HAP-1 (cell line): Measurements from ENCODE around the gene MCCC1.

Experiments used
- DNase-seq, 2 experiments: peaks; one replicate each; pipeline ENCODE4 v3.0.0-alpha.2; 2016 to 2020; ENCODE audit warnings: low spot score in 2 of 2
- H3K27me3 ChIP-seq: fragments of 250-450 bp; sonication (Bioruptor Pico); 2 replicates; pipeline ENCODE4 v1.5.1; 2020; ENCODE audit warnings: low read depth, mild to moderate bottlenecking, moderate library complexity
- H3K36me3 ChIP-seq: fragments of 250-450 bp; sonication (Bioruptor Pico); replicated peaks from 2 replicates; pipeline ENCODE4 v1.5.1; 2020; ENCODE audit warnings: mild to moderate bottlenecking
- H3K4me1 ChIP-seq: fragments of 250-450 bp; sonication (Bioruptor Pico); 2 replicates; pipeline ENCODE4 v1.5.1; 2020; ENCODE audit warnings: mild to moderate bottlenecking
- H3K4me3 ChIP-seq: fragments of 250-450 bp; sonication (Bioruptor Pico); 2 replicates; pipeline ENCODE4 v1.5.1; 2020; ENCODE audit warnings: mild to moderate bottlenecking, moderate library complexity
- H3K9me3 ChIP-seq: fragments of 250-450 bp; sonication (Bioruptor Pico); 2 replicates; pipeline ENCODE4 v1.5.1; 2020; ENCODE audit warnings: mild to moderate bottlenecking, moderate library complexity
- in situ Hi-C: fragments of 300-500 bp; cut with MboI; formaldehyde crosslinking; loops from 3 replicates; pipeline ENCODE4 v1.14.3; 2020; ENCODE audit warnings: low sequenced_read_pairs, inconsistent platforms, mixed read lengths

MCCC1 gene

DNA sequence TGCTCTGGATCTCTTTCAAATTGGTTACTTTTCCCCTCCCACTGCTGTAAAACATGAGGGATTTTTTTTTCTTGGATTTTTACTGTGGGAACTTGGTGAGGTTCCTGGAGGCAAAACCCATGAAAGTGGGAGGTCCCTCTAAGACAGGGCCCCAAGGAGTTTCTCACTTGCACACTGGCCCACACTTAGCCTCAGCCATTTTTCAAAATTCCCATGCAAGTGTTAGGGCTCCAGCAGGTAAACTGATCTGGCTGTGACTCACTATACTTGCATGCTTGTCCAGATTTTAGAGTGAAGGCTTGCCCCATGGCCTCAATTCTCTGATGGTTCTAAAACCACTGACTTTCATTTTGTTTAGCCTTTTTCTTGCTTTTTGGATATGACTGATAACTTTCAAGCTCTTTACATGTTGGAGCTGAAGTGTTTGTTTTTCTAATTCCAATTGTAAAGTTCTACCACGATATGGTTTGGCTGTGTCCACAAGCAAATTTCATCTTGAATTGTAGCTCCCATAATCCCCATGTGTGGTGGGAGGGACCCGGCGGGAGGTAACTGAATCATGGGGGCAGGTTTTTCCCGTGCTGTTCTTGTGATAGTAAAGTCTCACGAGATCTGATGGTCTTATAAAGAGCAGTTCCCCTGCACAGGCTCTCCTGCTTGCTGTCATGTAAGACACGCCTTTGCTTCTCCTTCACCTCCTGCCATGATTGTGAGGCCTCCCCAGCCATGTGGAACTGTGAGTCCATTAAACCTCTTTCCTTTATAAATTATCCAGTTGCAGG is 37.7 kb downstream of the MCCC1 start:
- H3K9me3 ChIP-seq: no peaks in the 10 kb centered on the region
- 0 out of 2 replicates have a peak, but pooled peaks cover 2% of the 10 kb centered on the region for H3K4me1 ChIP-seq
- H3K27me3 ChIP-seq: no peaks in the 10 kb centered on the region
- no peaks in the 10 kb centered on the region; the same call in 1 of the 2 replicates for H3K36me3 ChIP-seq
- no peak for DNase-seq
- in situ Hi-C loops: no loop called here
- H3K4me3 ChIP-seq: no peak overlapping the region

DNA sequence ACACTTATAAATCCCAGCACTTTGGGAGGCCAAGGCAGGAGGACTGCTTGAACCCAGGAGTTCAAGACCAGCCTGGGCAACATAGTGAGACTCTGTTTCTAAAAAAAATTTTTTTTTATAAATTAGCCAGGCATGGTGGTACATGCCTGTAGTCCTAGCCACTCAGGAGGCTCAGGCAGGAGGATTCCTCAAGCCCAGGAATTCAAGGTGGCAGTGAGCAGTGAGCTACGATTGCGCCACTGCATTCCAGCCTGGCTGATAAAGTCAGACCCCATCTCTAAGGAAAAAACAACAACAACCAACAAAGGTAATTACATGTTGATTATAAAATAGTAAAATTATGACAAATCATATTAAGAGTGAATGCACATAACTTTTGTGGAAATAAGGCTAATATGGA is 40.9 kb downstream of the MCCC1 start:
- Histone ChIP-seq H3K4me1 (no peaks in the 10 kb centered on the region), H3K36me3 (peaks cover 4% of the 10 kb centered on the region), H3K9me3 (no peaks in the 10 kb centered on the region), H3K27me3 (no peaks in the 10 kb centered on the region), H3K4me3 (no peak overlapping the region)
- DNase-seq: no peak
- in situ Hi-C loops: no loop called here

- in situ Hi-C loops: no loop called here
- Histone ChIP-seq H3K4me1 (no peaks in the 10 kb centered on the region), H3K27me3 (no peaks in the 10 kb centered on the region), H3K4me3 (no peak overlapping the region), H3K36me3 (peaks cover 17% of the 10 kb centered on the region), H3K9me3 (no peaks in the 10 kb centered on the region; the same call in 1 of the 2 replicates)
- DNase-seq: no peak
Measured at GRCh38 chr3:183050706-183051105, 48.6 kb downstream of the MCCC1 start.

- peaks cover 10% of the 10 kb centered on the region for H3K36me3 ChIP-seq
- H3K4me1 ChIP-seq: no peaks in the 10 kb centered on the region
- H3K9me3 ChIP-seq: no peaks in the 10 kb centered on the region; the same call in 1 of the 2 replicates
Measured at GRCh38 chr3:183046883-183047282, 52.4 kb downstream of the MCCC1 start.

GRCh38 chr3:183044547-183045229 is 54.6 kb downstream of the MCCC1 start:
- Histone ChIP-seq H3K4me1 (no peaks in the 10 kb centered on the region), H3K27me3 (no peaks in the 10 kb centered on the region), H3K36me3 (peaks cover under 1% of the 10 kb centered on the region; the same call in 1 of the 2 replicates), H3K4me3 (no peak overlapping the region), H3K9me3 (no peaks in the 10 kb centered on the region; the same call in 1 of the 2 replicates)
- DNase-seq: no peak
- in situ Hi-C loops: no loop called here

More at GRCh38 chr3:183046883-183047282, 52.4 kb downstream of the MCCC1 start:
- in situ Hi-C loops: no loop called here
- H3K4me3 ChIP-seq: no peak overlapping the region
- DNase-seq: no peak
- H3K27me3 ChIP-seq: no peaks in the 10 kb centered on the region

- no peaks in the 10 kb centered on the region for H3K9me3 ChIP-seq
- H3K4me3 ChIP-seq: no peak overlapping the region
- H3K36me3 ChIP-seq: peaks cover 22% of the 10 kb centered on the region
- in situ Hi-C loops: no loop called here
- H3K27me3 ChIP-seq: no peaks in the 10 kb centered on the region
- H3K4me1 ChIP-seq: no peaks in the 10 kb centered on the region
- no peak for DNase-seq
Measured at GRCh38 chr3:183038757-183039156, 60.5 kb downstream of the MCCC1 start.

DNA sequence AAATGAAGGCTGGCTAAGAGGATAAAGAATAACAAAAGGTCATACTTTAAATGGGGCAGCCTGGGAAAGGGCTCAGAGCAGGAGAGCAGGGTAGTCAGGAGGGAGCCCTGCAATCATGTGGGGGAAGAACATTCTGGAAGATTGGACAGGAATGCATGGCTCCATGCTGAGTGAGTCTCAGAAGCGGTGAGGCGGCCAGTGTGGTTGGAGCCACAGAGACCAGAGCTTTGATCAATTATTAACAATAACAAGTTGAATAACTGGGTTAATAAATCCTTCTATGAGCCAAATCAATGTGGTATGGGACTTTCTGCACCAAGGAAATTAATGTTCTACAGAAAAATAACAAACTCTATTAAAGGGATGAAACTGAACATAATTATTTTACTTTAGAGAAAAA is 61.1 kb downstream of the MCCC1 start:
- no peaks in the 10 kb centered on the region for H3K9me3 ChIP-seq
- peaks cover 22% of the 10 kb centered on the region for H3K36me3 ChIP-seq
- no peaks in the 10 kb centered on the region for H3K27me3 ChIP-seq
- no peak for DNase-seq
- H3K4me1 ChIP-seq: no peaks in the 10 kb centered on the region
- H3K4me3 ChIP-seq: no peak overlapping the region
- in situ Hi-C loops: no loop called here

DNA sequence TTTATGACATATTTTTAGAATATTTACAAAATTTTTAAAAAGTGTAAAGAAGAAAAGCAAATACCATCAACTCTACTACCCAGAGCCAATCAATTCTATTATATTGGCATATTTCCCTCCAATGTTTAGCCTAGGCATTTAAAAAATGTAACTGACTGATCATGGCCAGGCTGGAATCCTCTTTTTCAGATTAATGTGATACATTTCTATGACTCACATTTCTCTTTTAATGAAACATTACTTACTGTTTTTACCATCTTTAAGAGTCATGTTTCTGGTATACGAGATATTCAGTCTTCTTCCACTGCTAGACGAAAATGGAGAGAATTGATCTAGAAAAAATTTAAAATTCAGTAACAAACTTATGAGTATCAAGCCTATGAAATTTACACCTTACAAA is 65.5 kb downstream of the MCCC1 start:
- DNase-seq: no peak
- no peak overlapping the region for H3K4me3 ChIP-seq
- in situ Hi-C loops: no loop called here
- no peaks in the 10 kb centered on the region for H3K27me3 ChIP-seq
- peaks cover 14% of the 10 kb centered on the region for H3K36me3 ChIP-seq
- no peaks in the 10 kb centered on the region for H3K9me3 ChIP-seq
- H3K4me1 ChIP-seq: no peaks in the 10 kb centered on the region

GRCh38 chr3:183032880-183033555 is 66.3 kb downstream of the MCCC1 start:
- no peaks in the 10 kb centered on the region; the same call in 1 of the 2 replicates for H3K9me3 ChIP-seq
- peaks cover 10% of the 10 kb centered on the region for H3K36me3 ChIP-seq
- no peak for DNase-seq
- no peaks in the 10 kb centered on the region for H3K4me1 ChIP-seq
- no peaks in the 10 kb centered on the region for H3K27me3 ChIP-seq
- in situ Hi-C loops: no loop called here
- H3K4me3 ChIP-seq: no peak overlapping the region

- Histone ChIP-seq H3K27me3 (no peaks in the 10 kb centered on the region), H3K4me1 (no peaks in the 10 kb centered on the region), H3K4me3 (no peak overlapping the region), H3K36me3 (peaks cover 7% of the 10 kb centered on the region), H3K9me3 (no peaks in the 10 kb centered on the region; the same call in 1 of the 2 replicates)
- no peak for DNase-seq
- in situ Hi-C loops: no loop called here
Measured at GRCh38 chr3:183031826-183032225, 67.5 kb downstream of the MCCC1 start.

- DNase-seq: no peak
- Histone ChIP-seq H3K4me1 (no peaks in the 10 kb centered on the region), H3K27me3 (no peaks in the 10 kb centered on the region), H3K36me3 (peaks cover 2% of the 10 kb centered on the region), H3K9me3 (no peaks in the 10 kb centered on the region; the same call in 1 of the 2 replicates), H3K4me3 (no peak overlapping the region)
- in situ Hi-C loops: no loop called here
Measured at GRCh38 chr3:183028416-183028815, 70.9 kb downstream of the MCCC1 start.

DNA sequence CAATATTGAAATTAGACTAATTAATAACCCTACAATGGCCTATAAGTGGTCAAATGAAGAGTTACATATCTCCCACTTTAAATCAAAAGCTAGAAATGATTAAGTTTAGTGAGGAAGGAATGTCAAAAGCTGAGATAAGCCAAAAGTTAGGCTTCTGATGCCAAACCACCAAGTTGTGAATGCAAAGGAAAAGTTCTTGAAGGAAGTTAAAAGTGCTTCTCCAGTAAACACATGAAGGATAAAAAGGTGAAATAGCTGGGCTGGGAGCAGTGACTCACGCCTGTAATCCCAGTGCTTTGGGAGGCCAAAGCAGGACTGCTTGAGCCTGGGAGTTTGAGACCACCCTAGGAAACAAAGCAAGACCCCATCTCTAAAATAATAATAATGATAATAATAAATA is 72.0 kb downstream of the MCCC1 start:
- in situ Hi-C loops: no loop called here
- H3K9me3 ChIP-seq: no peaks in the 10 kb centered on the region; the same call in 1 of the 2 replicates
- no peak for DNase-seq
- H3K4me3 ChIP-seq: no peak overlapping the region
- no peaks in the 10 kb centered on the region for H3K27me3 ChIP-seq
- H3K36me3 ChIP-seq: peaks cover 2% of the 10 kb centered on the region
- H3K4me1 ChIP-seq: no peaks in the 10 kb centered on the region

DNA sequence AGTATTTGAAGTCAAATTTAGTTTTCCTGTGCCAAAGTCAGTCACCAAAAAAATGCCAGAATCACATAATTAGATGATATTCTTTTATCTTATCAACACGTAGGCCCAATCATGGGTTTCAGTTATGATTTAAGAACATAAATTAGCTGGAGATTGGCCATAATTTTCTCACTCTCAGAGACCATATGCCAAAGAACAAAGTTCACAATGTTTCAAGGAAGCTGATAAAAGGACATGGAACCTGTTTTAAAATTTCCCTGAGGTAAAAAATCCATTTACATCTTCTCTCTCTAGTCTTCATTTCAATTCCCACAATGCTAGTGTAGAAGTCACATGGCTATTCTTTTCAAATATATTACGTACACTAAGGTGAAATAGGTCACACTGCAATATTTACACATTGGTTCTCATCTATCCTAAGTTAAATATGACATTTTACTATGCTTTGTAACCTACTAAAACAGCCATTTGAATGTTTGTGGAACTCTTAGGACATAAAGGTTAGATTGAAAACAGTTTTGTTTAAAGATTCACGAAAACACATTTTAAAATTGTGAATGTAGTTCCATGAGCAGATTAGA is 76.3 kb downstream of the MCCC1 start:
- Histone ChIP-seq H3K27me3 (no peaks in the 10 kb centered on the region), H3K36me3 (peaks cover 12% of the 10 kb centered on the region; the same call in 1 of the 2 replicates), H3K4me1 (no peaks in the 10 kb centered on the region), H3K9me3 (no peaks in the 10 kb centered on the region; the same call in 1 of the 2 replicates), H3K4me3 (no peak overlapping the region)
- in situ Hi-C loops: no loop called here
- DNase-seq: no peak
